HL-60 (cell line): ENCODE data around the gene USP31.
A peak's percentile ranks its signal among the peaks of the same experiment; 100 is the strongest.
"Not testable (repeated sequence)": the region's sequence is repeated elsewhere in the genome, so short reads cannot be mapped to it uniquely, and the experiment has no call there.

Experiments
- DNase-seq, 2 experiments: peaks; one replicate each; pipeline ENCODE4 v3.0.0-alpha.2; 2010 to 2020; ENCODE audit warnings: low read depth in 1 of 2, low spot score in 1 of 2
- H3K27ac ChIP-seq: fragments of 250-450 bp; sonication (Bioruptor Pico); replicated peaks from 2 replicates; pipeline ENCODE4 v1.5.1; 2020; ENCODE audit warnings: mild to moderate bottlenecking, moderate library complexity
- H3K27me3 ChIP-seq: fragments of 250-450 bp; sonication (Bioruptor Pico); 2 replicates; pipeline ENCODE4 v1.5.1; 2021; ENCODE audit warnings: mild to moderate bottlenecking, moderate library complexity; ENCODE audit not compliant: insufficient read depth, poor library complexity, severe bottlenecking
- H3K4me3 ChIP-seq: replicated peaks from 2 replicates; pipeline ENCODE4 v1.5.1; 2011; ENCODE audit warnings: mild to moderate bottlenecking, control low read depth, low read length; ENCODE audit not compliant: insufficient read depth
- GABPA ChIP-seq: IDR thresholded peaks from 2 replicates; pipeline ENCODE4 v1.6.1; 2012; ENCODE audit warnings: low read depth
- POLR2AphosphoS5 ChIP-seq: IDR thresholded peaks from 2 replicates; pipeline ENCODE4 v1.6.1; 2012; ENCODE audit warnings: low read depth
- SPI1 ChIP-seq: IDR thresholded peaks from 2 replicates; pipeline ENCODE4 v1.6.1; 2012; ENCODE audit warnings: low read depth, mild to moderate bottlenecking, borderline replicate concordance
- TF ChIP-seq, protein P1 (sequence below): IDR thresholded peaks from one replicate; pipeline ENCODE4 v1.5.1; 2011; ENCODE audit warnings: low read length, control low read depth, inconsistent platforms; ENCODE audit not compliant: insufficient read depth
- TF ChIP-seq, protein P2 (sequence below): IDR thresholded peaks from 2 replicates; pipeline ENCODE4 v1.6.1; 2012; ENCODE audit warnings: low read depth; ENCODE audit not compliant: insufficient replicate concordance

USP31 gene

DNA sequence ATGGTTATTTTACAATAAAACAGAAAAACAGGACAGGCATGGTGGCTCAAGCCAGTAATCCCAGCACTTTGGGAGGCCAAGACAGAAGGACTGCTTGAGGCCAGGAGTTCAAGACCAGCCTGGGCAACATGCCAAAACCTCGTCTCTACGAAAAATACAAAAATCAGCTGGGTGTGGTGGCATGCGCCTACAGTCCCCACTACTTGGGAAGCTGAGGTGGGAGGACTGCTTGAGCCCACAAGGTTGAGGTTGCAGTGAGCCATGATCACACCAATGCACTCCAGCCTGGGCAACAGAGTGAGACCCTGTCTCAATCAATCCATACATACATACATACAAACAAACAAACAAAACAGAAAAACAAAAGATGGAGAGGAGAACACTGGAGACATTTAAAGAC, 45.6 kb downstream of the USP31 start:
- H3K4me3 ChIP-seq = no peak overlapping the region
- TF ChIP-seq, protein P1, sequence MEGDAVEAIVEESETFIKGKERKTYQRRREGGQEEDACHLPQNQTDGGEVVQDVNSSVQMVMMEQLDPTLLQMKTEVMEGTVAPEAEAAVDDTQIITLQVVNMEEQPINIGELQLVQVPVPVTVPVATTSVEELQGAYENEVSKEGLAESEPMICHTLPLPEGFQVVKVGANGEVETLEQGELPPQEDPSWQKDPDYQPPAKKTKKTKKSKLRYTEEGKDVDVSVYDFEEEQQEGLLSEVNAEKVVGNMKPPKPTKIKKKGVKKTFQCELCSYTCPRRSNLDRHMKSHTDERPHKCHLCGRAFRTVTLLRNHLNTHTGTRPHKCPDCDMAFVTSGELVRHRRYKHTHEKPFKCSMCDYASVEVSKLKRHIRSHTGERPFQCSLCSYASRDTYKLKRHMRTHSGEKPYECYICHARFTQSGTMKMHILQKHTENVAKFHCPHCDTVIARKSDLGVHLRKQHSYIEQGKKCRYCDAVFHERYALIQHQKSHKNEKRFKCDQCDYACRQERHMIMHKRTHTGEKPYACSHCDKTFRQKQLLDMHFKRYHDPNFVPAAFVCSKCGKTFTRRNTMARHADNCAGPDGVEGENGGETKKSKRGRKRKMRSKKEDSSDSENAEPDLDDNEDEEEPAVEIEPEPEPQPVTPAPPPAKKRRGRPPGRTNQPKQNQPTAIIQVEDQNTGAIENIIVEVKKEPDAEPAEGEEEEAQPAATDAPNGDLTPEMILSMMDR = no peak
- TF ChIP-seq POLR2AphosphoS5 (no peak), SPI1 (no peak), GABPA (no peak)
- TF ChIP-seq, protein P2, sequence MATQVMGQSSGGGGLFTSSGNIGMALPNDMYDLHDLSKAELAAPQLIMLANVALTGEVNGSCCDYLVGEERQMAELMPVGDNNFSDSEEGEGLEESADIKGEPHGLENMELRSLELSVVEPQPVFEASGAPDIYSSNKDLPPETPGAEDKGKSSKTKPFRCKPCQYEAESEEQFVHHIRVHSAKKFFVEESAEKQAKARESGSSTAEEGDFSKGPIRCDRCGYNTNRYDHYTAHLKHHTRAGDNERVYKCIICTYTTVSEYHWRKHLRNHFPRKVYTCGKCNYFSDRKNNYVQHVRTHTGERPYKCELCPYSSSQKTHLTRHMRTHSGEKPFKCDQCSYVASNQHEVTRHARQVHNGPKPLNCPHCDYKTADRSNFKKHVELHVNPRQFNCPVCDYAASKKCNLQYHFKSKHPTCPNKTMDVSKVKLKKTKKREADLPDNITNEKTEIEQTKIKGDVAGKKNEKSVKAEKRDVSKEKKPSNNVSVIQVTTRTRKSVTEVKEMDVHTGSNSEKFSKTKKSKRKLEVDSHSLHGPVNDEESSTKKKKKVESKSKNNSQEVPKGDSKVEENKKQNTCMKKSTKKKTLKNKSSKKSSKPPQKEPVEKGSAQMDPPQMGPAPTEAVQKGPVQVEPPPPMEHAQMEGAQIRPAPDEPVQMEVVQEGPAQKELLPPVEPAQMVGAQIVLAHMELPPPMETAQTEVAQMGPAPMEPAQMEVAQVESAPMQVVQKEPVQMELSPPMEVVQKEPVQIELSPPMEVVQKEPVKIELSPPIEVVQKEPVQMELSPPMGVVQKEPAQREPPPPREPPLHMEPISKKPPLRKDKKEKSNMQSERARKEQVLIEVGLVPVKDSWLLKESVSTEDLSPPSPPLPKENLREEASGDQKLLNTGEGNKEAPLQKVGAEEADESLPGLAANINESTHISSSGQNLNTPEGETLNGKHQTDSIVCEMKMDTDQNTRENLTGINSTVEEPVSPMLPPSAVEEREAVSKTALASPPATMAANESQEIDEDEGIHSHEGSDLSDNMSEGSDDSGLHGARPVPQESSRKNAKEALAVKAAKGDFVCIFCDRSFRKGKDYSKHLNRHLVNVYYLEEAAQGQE = no peak
- no peak overlapping the region for H3K27ac ChIP-seq
- DNase-seq = no peak
- H3K27me3 ChIP-seq = no peaks in the 10 kb centered on the region

DNA sequence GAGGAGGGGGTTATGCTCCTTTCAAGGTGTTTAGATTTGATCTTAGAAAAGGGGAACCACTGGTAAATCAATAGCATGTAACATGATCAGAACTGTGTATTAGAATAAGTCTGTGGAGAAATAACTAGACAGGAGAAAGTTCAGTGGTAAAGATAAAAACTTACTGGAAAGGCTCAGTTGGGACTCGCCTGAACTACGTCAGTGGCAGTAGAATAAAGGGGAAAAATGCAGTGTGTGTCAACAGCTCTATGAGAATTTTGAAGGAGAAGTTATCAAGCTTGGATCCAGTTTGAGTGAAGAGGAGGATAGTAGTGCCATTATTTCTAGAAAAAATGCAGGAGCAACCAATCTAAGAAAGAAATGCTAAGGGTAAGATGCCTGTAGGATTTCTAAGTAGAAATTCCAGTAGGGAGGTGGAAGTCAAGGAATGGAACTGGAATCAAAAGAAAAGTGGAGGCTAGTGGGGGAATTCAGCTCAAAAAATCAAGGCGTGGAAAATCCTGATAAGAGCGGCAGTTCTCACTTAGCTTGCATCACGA, 48.2 kb downstream of the USP31 start:
- TF ChIP-seq POLR2AphosphoS5 (no peak), SPI1 (no peak), GABPA (no peak)
- TF ChIP-seq, protein P1 = no peak
- TF ChIP-seq, protein P2 = no peak
- Histone ChIP-seq H3K4me3 (no peak overlapping the region), H3K27me3 (no peaks in the 10 kb centered on the region), H3K27ac (no peak overlapping the region)
- no peak for DNase-seq

DNA sequence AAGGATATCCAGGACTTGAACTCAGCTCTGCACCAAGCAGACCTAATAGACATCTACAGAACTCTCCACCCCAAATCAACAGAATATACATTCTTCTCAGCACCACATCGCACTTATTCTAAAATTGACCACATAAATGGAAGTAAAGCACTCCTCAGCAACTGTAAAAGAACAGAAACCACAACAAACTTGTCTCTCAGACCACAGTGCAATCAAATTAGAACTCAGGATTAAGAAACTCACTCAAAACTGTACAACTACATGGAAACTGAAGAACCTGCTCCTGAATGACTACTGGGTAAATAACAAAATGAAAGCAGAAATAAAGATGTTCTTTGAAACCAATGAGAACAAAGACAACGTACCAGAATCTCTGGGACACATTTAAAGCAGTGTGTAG, 52.8 kb downstream of the USP31 start:
- DNase-seq, H3K27me3 ChIP-seq, H3K4me3 ChIP-seq: not testable (repeated sequence)
- peak overlapping the region; percentile 34 for H3K27ac ChIP-seq

DNA sequence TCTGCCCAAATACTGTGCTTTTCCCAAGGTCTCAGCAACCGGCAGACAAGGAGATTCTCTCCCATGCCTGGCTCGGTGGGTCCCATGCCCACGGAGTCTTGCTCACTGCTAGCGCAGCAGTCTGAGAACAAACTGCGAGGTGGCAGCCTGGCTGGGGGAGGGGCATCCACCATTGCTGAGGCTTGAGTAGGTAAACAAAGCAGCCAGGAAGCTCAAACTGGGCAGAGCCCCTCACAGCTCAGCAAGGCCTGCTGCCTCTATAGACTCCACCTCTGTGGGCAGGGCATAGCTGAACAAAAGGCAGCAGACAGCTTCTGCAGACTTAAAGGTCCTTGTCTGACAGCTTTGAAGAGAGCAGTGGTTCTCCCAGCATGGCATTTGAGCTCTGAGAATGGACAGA, 55.1 kb downstream of the USP31 start:
- H3K27ac ChIP-seq, H3K27me3 ChIP-seq, H3K4me3 ChIP-seq, DNase-seq: not testable (repeated sequence)

DNA sequence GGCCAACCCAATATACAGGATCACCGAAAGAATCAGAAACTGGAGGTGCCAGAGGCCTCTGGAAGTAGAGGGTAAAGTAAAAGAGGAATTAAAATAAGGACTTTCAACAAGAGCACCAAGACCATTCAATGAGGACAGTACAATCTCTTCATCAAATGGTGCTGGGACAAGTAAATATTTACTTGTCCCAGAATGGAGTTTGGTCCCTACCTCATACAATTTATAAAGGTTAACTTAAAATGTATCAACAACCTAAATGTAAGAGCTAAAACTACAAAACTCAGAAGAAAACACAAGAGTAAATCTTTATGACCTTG, 56.5 kb downstream of the USP31 start:
- no peaks in the 10 kb centered on the region for H3K27me3 ChIP-seq
- no peak for TF ChIP-seq SPI1
- TF ChIP-seq, protein P2 = no peak
- TF ChIP-seq POLR2AphosphoS5 = no peak
- TF ChIP-seq, protein P1 = no peak
- TF ChIP-seq GABPA = no peak
- no peak overlapping the region for H3K27ac ChIP-seq
- DNase-seq = no peak
- no peak overlapping the region for H3K4me3 ChIP-seq
